GM18505 (cell line): Measurements from ENCODE around the gene SNAI3.
A peak's percentile ranks its signal among the peaks of the same experiment; 100 is the strongest.

Experiments
- ATAC-seq: cut with Tn5 transposase; IDR thresholded peaks from one replicate; pipeline ENCODE4 v1.9.1; 2021; ENCODE audit not compliant: unreplicated experiment
- POLR2A ChIP-seq: IDR thresholded peaks from 4 replicates; pipeline ENCODE4 v1.6.1; 2011; ENCODE audit warnings: borderline replicate concordance; ENCODE audit not compliant: insufficient read depth, insufficient read length; ENCODE audit errors: extremely low read depth

SNAI3 gene

DNA sequence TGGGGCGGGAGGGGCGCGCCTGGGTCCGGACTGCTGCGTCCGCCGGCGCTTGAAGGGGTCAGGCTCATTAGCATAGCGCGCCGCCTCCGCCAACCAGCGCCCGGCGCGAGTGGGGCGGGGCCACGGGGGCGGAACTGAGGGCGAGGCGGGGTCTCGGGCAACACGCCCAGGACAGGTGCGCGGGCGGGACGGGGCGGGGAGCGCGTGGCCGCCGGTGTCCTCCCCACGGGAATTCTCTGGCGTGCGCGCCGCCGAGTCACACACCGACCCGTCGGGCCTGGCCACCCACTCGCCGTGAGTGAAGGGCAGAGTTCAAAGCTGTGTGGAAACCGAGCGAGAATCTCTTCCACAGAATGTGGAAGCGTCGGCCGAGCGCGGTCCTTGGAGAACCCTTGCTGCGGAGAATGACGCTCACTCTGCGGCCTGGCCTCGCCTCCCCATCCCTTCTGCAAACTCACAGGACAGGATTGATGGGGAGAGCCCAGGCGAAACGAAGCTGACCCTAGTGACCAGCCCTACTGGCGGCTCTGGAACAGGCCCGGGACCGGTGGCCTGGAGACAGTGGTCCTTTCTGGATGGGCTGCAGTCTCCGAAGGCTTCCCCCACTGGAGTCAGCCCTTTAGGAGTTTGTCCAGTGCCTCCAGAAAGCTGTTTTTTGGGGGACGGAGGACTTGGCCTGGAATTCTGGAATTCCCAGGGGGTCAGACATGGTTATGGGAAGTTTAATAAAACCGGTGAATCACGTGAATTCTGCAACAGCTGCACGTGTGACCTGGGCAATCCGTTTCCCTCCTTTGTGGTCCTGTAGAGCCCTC is at the start of gene SNAI3:
SNAI3 (minus strand) TSS at position 69 of the 815 bp plus-strand sequence. CDS start 101 bp downstream, outside the sequence.
- ATAC-seq = peak; percentile 47
- TF ChIP-seq POLR2A = peak; percentile 7

DNA sequence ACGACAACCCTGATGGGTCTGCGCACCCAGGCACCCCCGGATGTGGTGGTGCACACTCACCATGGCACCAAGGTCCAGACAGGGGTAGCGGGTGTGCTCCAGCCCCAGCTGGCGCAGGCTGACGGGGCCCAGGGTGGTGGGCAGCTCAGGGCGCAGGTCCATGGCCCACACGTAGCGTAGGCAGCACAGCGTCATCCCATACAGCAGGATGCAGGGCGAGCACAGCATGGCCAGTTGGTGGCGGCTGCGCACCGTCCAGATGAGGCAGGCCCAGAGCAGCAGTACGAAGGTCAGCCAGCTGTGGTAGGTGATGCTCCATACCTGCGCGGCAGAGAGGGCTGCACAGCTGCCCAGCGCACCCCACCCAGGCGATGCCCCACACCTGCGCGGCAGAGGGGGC is 49.8 kb upstream of the SNAI3 start:
- no peak for ATAC-seq
- no peak for TF ChIP-seq POLR2A

DNA sequence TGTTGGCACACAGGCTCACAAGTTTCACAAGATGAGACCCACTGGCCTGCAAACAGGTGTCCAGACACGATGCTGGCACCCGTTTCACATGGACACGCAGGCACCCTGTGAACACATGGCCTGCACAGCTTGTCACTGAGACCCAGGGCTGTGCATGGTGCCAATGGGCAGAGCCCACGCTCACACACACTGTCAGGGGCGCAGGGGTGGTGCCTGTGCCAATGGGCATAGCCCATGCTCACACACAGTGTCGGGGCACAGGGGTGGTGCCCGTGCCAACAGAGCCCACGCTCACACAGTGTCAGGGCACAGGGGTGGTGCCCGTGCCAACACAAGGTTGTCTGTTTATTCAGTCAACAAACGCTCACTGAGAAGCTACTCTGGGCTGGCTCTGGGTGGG is 49.3 kb upstream of the SNAI3 start:
- TF ChIP-seq POLR2A = no peak
- ATAC-seq = no peak

DNA sequence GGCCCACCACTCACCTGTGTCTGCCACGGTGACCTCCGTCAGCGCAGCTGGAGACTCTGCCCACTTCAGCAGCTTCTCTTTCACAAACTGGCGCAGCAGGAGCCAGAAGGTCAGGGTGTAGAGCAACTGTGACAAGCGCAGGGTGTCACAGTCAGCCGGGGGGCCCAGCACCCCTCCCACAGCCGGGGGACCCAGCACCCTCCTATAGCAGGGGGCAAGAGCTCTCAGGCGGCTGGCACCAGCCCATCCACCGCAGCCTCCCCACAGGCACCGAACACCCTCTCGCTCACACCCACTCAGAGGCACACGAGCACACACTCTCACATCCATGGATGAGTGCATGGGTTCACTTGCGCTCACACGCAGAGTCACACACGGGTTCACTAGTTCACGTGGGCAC is 48.8 kb upstream of the SNAI3 start:
- no peak for ATAC-seq
- TF ChIP-seq POLR2A = no peak

DNA sequence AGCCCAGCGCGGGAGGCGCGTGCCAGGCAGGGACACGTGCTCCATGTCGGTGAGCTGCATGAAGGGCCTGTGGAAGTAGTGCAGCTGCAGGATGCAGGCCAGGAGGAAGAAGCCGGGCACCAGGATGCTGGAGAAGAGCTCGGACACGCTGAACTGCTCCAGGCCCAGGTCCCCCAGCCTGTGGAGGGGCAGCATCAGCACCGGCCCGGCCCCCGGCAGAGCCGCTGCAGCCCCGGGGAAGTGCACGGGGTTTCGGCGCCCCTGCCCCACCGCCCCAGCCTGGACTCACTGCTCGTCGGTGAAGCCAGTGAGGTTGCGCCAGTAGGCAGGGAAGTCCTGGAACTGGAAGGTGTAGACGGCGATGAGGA is 48.0 kb upstream of the SNAI3 start:
- no peak for ATAC-seq
- TF ChIP-seq POLR2A = no peak

DNA sequence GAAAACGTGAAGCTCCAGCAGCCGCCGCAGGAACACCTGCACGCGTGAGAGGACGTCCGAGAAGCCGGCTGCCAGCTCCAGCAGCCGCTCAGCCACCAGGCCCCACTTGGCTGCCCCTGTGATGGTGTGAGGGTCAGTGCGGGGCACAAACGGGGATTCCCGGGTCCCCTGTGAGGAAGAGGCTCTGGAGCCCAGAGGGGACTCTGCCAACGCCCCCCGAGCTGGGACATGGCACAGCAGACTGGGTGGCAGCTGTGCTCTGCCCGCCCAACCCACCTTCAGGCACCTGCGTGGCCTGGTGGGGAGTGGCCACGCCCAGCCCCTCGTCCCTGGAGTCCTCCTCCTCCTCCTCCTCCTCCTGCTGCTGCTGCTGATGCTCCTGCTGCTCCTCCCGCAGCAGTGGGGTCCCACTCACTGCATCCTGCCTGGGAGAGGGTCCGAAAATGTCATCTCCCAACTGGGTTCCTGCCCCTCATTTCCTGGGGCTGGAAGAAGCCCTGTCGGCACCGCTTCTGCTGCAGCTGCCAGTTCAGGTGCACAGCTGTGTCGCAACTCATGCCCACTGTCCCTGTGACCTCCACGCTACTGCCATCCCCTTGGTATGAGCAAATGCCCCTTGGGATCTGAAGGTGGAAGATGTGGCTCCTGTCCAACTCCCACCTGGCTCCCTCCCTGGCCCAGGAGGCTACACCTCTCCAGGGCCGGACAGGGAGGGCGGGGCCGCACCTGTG is 47.5 kb upstream of the SNAI3 start:
- TF ChIP-seq POLR2A = no peak
- no peak for ATAC-seq

DNA sequence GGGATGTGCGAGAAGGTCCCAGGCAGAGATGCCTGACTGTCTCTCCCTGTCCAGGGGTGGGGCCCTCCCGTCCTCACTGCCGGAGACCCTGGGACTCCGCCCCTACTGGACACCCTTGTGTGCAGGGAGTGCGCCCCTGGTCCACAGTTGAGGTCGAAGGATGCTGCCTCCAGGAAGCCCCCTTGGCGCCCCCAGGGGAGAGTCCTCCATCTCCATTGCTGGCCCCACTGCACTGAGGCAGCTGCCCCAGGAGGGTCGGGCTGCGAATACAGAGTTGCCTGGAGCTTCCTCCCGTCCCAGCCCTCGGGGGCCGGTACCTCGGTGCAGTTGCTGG is 46.6 kb upstream of the SNAI3 start:
- no peak for TF ChIP-seq POLR2A
- no peak for ATAC-seq

DNA sequence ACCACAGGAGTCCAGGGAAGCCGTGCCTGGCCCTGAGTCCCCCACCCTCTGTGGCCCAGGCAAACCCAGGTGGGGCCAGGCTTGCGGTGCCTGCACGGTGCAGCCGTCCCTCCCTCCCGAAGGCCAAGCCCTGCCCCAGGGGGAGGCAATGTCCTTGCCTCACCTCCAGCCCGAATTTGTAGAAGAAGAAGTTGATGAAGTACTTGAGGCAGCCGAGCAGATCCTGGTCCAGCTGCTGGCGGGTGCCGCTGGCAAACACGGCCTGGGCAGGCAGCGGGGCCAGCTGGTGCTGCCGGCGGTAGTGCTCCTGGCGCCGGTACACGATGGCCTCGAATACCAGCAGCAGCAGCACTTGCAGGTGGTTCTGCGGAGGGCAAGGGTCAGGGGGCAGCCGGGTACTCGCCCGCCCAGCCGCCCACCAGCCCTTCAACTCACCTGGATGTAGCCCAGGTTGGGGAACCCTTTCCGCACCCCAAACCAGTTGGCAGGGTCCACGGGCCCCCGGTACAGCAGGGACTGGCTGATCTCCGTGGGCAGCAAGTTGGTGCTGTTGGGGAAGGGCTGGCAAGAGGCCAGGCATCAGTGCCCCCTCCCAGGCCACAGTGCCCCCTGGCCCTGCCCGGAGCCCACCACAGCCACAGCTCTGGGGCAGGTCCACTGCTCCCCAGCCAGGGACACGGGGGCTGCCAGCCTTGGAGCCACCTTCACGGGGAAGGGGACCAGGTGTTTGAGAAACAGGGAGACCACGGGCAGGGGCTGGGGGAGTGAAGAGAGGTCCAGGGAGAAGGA is 46.1 kb upstream of the SNAI3 start:
- no peak for TF ChIP-seq POLR2A
- ATAC-seq = no peak

DNA sequence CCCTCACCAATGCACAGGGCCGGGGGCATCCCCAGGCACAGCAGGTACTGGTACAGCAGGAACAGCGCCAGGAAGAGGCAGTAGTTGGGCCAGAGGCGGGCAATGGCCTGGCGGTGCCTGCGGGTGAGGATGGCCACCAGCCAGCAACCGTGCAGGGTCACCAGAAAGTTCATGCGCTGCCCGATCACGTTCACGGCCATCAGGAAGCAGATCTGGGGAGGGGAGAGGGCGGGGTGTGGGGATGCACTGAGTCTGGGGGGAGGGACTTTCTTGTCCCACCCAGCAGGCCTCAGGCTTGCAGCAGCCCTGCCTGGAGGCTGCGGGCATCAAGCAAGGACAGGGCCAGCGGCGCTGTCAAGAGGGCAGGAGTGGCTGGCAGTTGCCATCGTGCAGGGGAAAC is 45.4 kb upstream of the SNAI3 start:
- no peak for TF ChIP-seq POLR2A
- no peak for ATAC-seq

DNA sequence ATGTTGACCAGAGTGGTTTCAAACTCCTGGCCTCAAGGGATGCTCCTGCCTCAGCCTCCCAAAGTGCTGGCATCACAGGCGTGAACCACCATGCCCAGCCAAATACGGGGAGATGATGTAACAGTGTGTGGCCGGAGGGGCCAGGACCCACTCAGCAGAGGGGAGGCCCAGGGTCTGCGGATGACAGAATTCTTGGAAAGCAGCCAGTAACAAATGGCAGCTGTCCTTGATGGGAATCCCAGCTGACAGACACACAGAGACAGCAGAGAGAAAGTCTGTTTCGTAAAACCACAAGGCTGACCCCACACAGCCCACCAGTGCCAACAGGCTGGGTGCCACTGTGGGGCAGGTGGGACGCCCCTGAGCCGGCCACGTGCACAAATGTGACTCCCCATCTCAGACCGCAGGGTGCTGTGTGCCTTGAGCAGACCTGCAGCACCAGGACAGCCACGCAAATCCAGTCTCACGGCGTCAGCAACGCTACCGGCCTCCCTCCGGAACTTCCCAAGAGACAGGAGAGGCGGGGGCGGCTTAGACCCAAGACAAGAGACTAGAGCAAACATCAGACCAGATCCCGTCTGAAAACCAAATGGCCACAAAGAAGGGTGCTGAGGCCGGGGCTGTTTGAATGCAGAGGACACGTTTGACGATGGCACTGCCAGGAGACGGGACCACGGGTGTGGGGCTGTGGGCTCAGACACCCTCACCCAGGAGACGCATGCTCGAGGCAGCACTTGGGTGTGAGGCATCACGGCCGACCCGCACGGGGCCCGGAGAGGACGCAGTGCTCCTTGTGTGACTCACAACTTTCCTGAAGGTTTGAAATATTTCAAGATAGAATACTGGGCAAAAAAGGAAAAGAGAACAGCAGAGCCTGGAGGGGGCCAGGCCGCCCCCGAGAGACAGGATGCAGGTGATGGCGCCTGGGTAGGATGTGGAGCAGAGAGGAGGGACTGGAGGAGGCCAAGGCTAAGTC is 44.6 kb upstream of the SNAI3 start:
- ATAC-seq = no peak

DNA sequence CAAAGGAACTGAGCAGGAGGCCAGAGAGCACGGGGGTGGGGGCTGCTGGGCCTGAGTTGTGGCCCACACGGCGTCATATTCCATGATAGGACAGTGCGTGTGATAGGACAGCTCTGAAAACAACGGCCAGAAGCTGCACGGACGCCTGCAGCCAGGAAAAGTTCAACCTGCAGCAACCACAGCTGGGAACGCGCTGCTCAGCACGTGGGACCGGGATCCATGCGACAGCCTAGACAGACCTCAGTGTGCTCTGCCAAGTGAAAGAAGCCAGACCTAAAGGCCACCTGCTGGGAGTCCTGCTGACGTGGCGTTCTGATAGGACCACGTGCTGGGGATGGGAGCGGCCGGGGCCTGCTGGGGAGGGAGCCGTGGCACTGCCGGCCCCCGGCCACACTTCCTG is 41.6 kb upstream of the SNAI3 start:
- TF ChIP-seq POLR2A = no peak
- no peak for ATAC-seq

More for the DNA sequence above, 44.6 kb upstream of the SNAI3 start:
- TF ChIP-seq POLR2A = no peak

DNA sequence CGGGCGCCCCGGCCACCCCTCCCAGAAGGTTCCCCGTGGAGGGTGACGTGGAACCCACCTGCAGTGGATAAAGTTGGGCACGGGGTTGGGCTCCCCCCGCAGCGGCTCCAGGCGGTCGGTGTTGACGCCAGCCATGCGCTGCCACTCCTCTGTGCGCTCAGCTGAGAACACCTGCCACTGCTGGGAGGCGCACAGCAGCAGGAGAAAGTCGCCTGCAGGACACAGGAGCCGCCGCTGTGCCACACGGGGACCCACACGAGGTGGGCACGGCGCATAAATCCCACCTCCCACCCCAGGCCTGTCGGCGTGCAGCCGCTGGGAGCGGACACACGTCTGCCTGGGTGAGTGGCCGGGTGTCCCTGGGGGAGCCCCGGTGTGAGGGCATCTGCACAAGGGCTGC is 40.7 kb upstream of the SNAI3 start:
- TF ChIP-seq POLR2A = no peak
- ATAC-seq = no peak

DNA sequence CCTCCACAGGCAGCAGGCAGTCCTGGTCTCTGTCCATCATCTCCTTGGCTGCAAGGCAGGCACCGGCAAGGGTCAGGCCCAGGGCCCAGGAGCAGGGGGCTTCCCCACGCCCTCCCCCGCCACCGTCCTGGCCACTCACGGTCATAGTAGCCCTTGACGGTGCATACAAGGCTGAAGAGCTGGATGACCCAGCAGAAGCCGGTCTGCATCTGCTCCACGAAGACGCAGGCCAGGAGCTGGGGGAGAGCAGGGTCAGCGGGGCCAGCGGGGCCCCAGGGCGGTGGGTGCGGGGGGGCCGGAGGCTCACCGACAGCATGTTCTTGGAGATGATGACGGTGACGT is 40.1 kb upstream of the SNAI3 start:
- no peak for ATAC-seq

More for the DNA sequence above, 40.1 kb upstream of the SNAI3 start:
- no peak for TF ChIP-seq POLR2A
